Peyer's patch (tissue), 4 donors: ENCODE measurements around the gene GBX1.

Source experiments
- CTCF ChIP-seq, 6 experiments: fragments of 450-650 bp in 4 of 6; fragments of 200-600 bp in 2 of 6; sonication (generic) in 1 of 6; IDR thresholded peaks; one replicate each; pipeline ENCODE4 v1.5.1; 2017 to 2019; ENCODE audit warnings: antibody characterized with exemption in 6 of 6, mild to moderate bottlenecking in 3 of 6, moderate library complexity in 1 of 6
- POLR2A ChIP-seq, 2 donors: fragments of 450-650 bp; IDR thresholded peaks; one replicate each; pipeline ENCODE4 v1.5.1; 2017; ENCODE audit warnings: antibody characterized with exemption in 2 of 2, mild to moderate bottlenecking in 2 of 2, moderate library complexity in 2 of 2

GRCh38 chr7:151187409-151188251 is 20.1 kb upstream of the GBX1 start:
- TF ChIP-seq CTCF (IDR thresholded peaks at IDR 0.05) (no peak), POLR2A (IDR thresholded peaks at IDR 0.05) (no peak)
